BLaER1 (cell line): ENCODE results near the gene SERPINA3.

Source experiments
- H3K27ac ChIP-seq: shearing (Covaris generic); formaldehyde crosslinking; 2 replicates; pipeline ENCODE4 v1.8.1; 2022
- H3K27me3 ChIP-seq: shearing (Covaris generic); formaldehyde crosslinking; 2 replicates; pipeline ENCODE4 v1.8.1; 2022
- H3K36me3 ChIP-seq: shearing (Covaris generic); formaldehyde crosslinking; 2 replicates; pipeline ENCODE4 v1.8.1; 2022
- H3K4me1 ChIP-seq: shearing (Covaris generic); formaldehyde crosslinking; 2 replicates; pipeline ENCODE4 v1.8.1; 2022
- H3K4me2 ChIP-seq: shearing (Covaris generic); formaldehyde crosslinking; 2 replicates; pipeline ENCODE4 v1.8.1; 2022
- H3K4me3 ChIP-seq: shearing (Covaris generic); formaldehyde crosslinking; 2 replicates; pipeline ENCODE4 v1.8.1; 2022
- H3K9ac ChIP-seq: shearing (Covaris generic); formaldehyde crosslinking; 2 replicates; pipeline ENCODE4 v1.8.1; 2022
- H3K9me3 ChIP-seq: shearing (Covaris generic); formaldehyde crosslinking; 2 replicates; pipeline ENCODE4 v1.8.1; 2022
- H4K20me1 ChIP-seq: shearing (Covaris generic); formaldehyde crosslinking; 2 replicates; pipeline ENCODE4 v1.8.1; 2022
- Cebpa-rat ChIP-seq: shearing (Covaris generic); IDR thresholded peaks from 2 replicates; pipeline ENCODE4 v1.8.1; 2022

SERPINA3 gene

DNA sequence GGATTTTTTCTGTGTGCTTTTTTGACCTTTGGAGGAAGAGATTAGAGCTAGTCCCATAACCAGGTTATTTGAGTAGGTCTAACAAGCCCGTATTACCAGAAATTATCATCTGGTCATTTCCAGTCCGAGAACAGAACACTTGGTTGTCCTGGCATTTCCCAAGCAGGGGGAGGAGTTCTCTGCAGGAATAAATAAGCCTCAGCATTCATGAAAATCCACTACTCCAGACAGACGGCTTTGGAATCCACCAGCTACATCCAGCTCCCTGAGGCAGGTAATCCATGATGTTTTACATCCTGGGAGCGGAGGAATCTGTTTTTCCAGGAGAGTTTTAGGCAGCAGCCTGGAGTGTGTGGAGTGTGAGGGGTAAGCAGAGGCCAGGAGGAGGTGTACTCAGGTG, at the start of gene SERPINA3:
Gene SERPINA3 (plus strand): TSS at position 218 of the 400 bp plus-strand sequence. CDS start 2,051 bp downstream, outside the sequence.
- Histone ChIP-seq H4K20me1 (no peaks in the 10 kb centered on the region), H3K4me1 (no peaks in the 10 kb centered on the region), H3K27me3 (no peaks in the 10 kb centered on the region), H3K4me2 (no peak within 1 kb of the TSS), H3K27ac (no peak within 1 kb of the TSS), H3K9me3 (peaks cover 2% of the 10 kb centered on the region; the same call in 1 of the 2 replicates), H3K9ac (no peak within 1 kb of the TSS), H3K4me3 (no peak within 1 kb of the TSS), H3K36me3 (no peaks in the 10 kb centered on the region)
- TF ChIP-seq Cebpa-rat, result no peak

DNA sequence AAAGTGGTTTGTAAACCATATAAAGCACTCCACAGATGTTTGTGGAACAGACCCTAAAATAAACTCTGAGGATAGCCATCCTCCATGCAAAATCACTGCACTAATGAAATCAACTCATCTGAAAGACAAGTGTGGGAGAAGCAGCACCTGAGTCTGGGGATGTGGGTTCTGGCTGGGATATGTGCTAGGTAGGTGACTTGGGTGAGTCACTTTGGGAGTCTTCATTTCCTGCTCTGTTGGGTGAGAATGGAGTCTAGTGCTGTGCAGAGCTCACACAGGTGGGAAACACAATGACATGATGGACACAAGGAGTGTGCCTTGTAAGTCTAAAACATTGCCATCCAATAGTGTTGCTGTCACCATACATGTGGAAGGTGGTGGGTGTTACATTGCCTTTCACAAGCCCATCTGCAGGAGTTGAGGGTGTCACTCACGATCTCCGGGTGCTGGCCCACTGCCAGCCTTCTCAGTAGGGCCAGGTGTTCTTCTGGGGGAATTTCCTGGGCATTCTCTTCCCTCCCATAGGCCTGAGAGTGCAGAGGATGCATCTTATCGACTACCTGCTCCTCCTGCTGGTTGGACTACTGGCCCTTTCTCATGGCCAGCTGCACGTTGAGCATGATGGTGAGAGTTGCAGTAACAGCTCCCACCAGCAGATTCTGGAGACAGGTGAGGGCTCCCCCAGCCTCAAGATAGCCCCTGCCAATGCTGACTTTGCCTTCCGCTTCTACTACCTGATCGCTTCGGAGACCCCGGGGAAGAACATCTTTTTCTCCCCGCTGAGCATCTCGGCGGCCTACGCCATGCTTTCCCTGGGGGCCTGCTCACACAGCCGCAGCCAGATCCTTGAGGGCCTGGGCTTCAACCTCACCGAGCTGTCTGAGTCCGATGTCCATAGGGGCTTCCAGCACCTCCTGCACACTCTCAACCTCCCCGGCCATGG, 49.0 kb upstream of the SERPINA3 start:
- Histone ChIP-seq H3K27ac (no peak overlapping the region), H3K4me2 (no peak overlapping the region), H3K9ac (no peak overlapping the region), H3K27me3 (no peaks in the 10 kb centered on the region), H4K20me1 (no peaks in the 10 kb centered on the region), H3K9me3 (no peaks in the 10 kb centered on the region), H3K36me3 (no peaks in the 10 kb centered on the region), H3K4me3 (no peak overlapping the region), H3K4me1 (peaks cover 8% of the 10 kb centered on the region; the same call in 1 of the 2 replicates)
- TF ChIP-seq Cebpa-rat, result no peak

DNA sequence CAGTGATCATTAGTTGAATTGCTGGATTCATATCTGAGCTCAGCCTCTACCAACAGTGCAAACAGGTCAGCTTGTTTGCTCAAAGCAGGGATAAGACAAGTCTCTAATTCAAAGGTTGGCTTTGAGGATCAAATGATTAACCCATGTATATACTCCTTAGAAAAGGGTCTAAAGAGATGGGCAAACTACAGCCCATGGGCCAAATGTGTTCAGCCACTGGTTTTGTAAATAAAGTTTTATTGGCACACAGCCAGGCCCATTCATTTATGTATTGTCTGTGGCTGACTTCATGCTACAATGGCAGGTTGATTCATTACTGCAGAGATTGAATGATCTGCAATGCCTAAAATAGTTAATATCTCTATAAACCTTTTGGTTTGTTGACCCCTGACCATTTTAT, 47.8 kb upstream of the SERPINA3 start:
- Histone ChIP-seq H3K4me3 (no peak overlapping the region), H3K4me2 (no peak overlapping the region), H3K36me3 (no peaks in the 10 kb centered on the region), H4K20me1 (no peaks in the 10 kb centered on the region), H3K4me1 (peaks cover 8% of the 10 kb centered on the region; the same call in 1 of the 2 replicates), H3K9ac (no peak overlapping the region), H3K27me3 (no peaks in the 10 kb centered on the region), H3K9me3 (no peaks in the 10 kb centered on the region), H3K27ac (no peak overlapping the region)
- TF ChIP-seq Cebpa-rat, result no peak

DNA sequence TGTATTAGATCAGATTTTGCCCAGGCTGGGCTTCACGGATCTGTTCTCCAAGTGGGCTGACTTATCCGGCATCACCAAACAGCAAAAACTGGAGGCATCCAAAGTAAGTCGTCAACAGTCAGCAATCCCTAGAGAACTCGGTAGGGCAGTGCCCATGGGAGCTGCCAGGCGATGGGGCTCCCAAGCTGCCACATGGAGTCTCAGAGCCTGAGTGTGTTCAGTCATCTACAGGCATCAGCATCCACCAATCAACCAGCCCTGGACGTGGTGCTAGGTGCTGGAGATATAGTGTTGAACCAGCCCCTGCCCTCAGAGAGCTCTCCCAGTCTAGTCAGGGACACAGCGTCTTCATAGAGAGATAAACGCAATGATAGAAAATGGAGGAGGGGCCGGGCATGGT, 44.0 kb upstream of the SERPINA3 start:
- Histone ChIP-seq H4K20me1 (no peaks in the 10 kb centered on the region), H3K36me3 (no peaks in the 10 kb centered on the region), H3K9me3 (no peaks in the 10 kb centered on the region), H3K4me3 (no peak overlapping the region), H3K9ac (no peak overlapping the region), H3K4me1 (no peaks in the 10 kb centered on the region), H3K4me2 (no peak overlapping the region), H3K27me3 (no peaks in the 10 kb centered on the region), H3K27ac (no peak overlapping the region)
- no peak for TF ChIP-seq Cebpa-rat

DNA sequence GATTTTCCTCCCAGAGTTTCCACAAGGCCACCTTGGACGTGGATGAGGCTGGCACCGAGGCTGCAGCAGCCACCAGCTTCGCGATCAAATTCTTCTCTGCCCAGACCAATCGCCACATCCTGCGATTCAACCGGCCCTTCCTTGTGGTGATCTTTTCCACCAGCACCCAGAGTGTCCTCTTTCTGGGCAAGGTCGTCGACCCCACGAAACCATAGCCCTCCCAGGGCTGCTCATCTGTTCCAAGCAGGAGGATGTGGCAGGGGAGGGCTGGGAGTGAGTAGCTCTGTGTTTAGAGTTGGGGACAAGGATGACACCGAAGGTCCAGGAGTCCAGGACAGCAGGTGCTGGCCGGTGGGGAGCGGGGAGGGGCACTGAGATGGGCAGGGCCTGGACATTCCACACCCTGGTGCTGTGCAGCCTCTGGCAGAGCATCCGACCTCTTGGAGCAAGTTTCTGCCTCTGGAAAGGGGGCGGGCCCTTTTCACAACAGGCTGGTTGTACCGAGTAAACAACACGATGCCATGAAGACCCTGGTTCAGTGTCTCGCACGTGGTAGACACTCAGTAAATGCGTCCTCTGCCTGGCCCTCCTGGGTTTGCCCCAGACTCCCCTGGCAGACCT, 42.7 kb upstream of the SERPINA3 start:
- Histone ChIP-seq H3K4me3 (no peak overlapping the region), H3K4me2 (no peak overlapping the region)
- no peak for TF ChIP-seq Cebpa-rat

DNA sequence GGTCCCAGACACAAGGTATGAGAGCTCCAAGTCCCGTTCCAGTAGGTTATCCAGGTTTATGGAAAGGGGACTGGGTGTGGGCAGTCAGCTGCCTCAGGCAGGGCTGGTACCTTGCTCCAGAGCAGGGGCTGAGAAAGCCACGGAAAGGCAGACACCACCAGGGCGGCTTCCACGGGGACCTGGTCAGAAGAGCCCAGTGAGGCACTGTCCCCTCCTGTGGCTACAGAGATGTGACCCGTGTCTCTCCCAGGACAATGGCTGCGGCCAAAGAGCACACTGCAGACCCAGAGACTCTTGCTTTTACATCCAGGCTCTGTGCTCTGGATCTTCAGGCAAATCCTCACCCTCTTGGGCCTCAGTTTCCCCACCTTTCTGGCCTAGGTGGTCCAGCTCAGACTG, 42.2 kb upstream of the SERPINA3 start:
- Histone ChIP-seq H3K36me3 (no peaks in the 10 kb centered on the region), H4K20me1 (no peaks in the 10 kb centered on the region), H3K4me3 (no peak overlapping the region), H3K4me1 (no peaks in the 10 kb centered on the region), H3K9ac (no peak overlapping the region), H3K4me2 (no peak overlapping the region), H3K27me3 (no peaks in the 10 kb centered on the region), H3K27ac (no peak overlapping the region), H3K9me3 (no peaks in the 10 kb centered on the region)
- TF ChIP-seq Cebpa-rat, result no peak

More for the DNA sequence above, 42.7 kb upstream of the SERPINA3 start:
- Histone ChIP-seq H3K9me3 (no peaks in the 10 kb centered on the region), H4K20me1 (no peaks in the 10 kb centered on the region), H3K36me3 (no peaks in the 10 kb centered on the region), H3K27ac (no peak overlapping the region), H3K27me3 (no peaks in the 10 kb centered on the region), H3K9ac (no peak overlapping the region), H3K4me1 (no peaks in the 10 kb centered on the region)

DNA sequence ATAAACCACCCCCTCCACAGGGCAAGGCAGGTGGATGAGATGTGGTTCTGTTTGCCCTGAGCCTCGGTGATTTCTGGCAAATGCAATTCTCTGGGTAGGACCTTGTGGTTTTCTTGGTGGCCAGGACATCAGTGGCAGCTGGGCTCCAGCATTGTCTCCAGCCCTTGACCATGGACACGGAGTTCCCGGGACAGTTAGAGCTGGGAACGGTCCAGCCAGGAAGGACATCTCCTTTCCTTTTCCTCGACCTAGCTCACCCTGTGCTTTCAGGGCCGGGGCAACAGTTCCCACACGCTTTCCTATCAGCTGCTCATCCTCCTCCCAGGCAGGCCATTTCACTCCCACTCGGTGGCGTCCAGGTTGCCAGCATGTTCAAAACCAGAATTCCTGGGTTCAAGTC, 41.8 kb upstream of the SERPINA3 start:
- no peak overlapping the region for H3K4me3 ChIP-seq
- H3K9me3 ChIP-seq, result no peaks in the 10 kb centered on the region
- no peaks in the 10 kb centered on the region for H4K20me1 ChIP-seq
- no peak overlapping the region for H3K27ac ChIP-seq
- H3K4me1 ChIP-seq, result no peaks in the 10 kb centered on the region
- no peaks in the 10 kb centered on the region for H3K36me3 ChIP-seq
- H3K9ac ChIP-seq, result no peak overlapping the region
- no peaks in the 10 kb centered on the region for H3K27me3 ChIP-seq
- H3K4me2 ChIP-seq, result no peak overlapping the region
- no peak for TF ChIP-seq Cebpa-rat

DNA sequence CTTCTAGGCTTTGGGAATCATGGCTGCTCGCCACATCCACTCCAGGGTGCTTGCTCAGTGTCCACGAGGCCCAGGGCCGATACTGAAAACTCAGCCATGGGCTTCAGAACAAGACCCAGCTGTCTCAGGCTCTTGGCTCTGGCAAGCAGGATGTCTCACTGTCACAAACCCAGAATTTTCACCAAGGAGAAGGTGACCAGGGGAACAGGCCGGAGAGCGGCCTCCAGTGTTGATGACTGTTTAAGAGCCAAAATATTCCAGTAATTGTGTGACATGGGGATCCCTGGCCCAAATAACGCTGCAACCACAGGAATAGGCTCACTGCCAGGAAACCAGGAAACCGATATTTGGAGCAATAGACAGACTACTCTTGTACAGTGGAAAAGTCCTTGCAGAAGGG, 40.8 kb upstream of the SERPINA3 start:
- H3K27me3 ChIP-seq, result no peaks in the 10 kb centered on the region
- no peak overlapping the region for H3K4me2 ChIP-seq
- H4K20me1 ChIP-seq, result no peaks in the 10 kb centered on the region
- no peak overlapping the region for H3K9ac ChIP-seq
- no peak for TF ChIP-seq Cebpa-rat
- no peaks in the 10 kb centered on the region for H3K9me3 ChIP-seq
- no peak overlapping the region for H3K4me3 ChIP-seq
- H3K36me3 ChIP-seq, result no peaks in the 10 kb centered on the region
- no peak overlapping the region for H3K27ac ChIP-seq
- no peaks in the 10 kb centered on the region for H3K4me1 ChIP-seq

DNA sequence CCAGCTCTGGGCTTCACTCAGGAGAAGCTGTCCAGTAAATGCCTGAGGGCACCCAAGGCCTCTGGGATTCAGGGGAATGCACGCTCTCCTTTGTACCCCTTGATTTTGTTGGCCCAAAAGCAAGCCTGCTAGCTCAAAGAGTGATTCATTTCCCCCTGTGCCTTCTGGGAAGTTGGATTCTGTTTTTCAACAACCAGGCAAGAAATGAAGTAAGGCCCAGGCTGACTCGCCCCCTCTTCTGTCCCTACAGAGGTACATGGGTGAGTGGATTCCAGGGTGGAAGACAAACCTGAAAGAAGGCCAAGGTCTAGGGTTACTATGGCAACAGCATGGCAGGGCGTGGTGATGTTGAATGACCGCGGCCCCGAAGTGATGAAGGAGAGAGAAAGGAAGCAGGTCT, 40.2 kb upstream of the SERPINA3 start:
- Histone ChIP-seq H3K4me1 (no peaks in the 10 kb centered on the region), H3K36me3 (no peaks in the 10 kb centered on the region), H3K27me3 (no peaks in the 10 kb centered on the region), H4K20me1 (no peaks in the 10 kb centered on the region), H3K4me2 (no peak overlapping the region), H3K4me3 (no peak overlapping the region), H3K27ac (no peak overlapping the region), H3K9ac (no peak overlapping the region), H3K9me3 (no peaks in the 10 kb centered on the region)
- no peak for TF ChIP-seq Cebpa-rat

DNA sequence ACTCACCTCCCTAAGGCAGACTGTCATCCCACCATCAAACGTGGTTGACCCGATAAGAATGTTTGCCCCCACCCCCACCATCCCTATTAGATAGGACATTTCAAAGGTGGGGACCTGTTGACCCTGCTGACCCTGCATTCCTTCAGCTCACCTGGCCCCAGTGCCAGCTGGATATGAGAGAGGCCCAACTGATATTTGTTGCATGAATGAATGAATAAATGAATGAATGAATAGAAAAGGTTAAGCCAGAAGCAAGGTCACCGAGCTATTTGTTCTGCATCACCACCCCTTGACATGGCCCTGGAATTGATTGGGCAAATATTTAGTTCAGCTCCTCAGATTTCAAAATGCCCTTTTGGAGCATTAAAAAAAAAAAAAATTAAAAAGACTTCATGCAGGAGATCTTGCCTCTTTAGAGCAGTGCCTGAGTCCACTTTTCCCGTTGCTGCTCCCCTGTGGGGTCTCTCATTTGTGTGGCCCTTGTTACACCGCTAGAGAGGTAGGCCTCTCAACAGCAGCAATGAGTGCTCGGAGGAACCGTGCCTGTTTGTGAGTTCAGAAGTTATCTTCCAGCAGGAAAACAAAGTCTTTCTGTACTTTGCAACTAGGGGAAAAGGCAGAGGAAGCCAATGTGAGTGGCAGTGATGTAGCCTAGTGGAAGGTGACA, 39.4 kb upstream of the SERPINA3 start:
- no peak overlapping the region for H3K27ac ChIP-seq
- no peak overlapping the region for H3K4me2 ChIP-seq
- H3K4me3 ChIP-seq, result no peak overlapping the region
- no peaks in the 10 kb centered on the region for H4K20me1 ChIP-seq
- no peak for TF ChIP-seq Cebpa-rat
- no peaks in the 10 kb centered on the region for H3K4me1 ChIP-seq
- H3K9ac ChIP-seq, result no peak overlapping the region
- H3K36me3 ChIP-seq, result no peaks in the 10 kb centered on the region
- H3K9me3 ChIP-seq, result no peaks in the 10 kb centered on the region
- no peaks in the 10 kb centered on the region for H3K27me3 ChIP-seq
